Ectodermal cell (in vitro differentiated cells): ENCODE results near the gene HFM1.
"Not testable (repeated sequence)": the region's sequence is repeated elsewhere in the genome, so short reads cannot be mapped to it uniquely, and the experiment has no call there.

ENCODE experiments used
- H3K27ac ChIP-seq: 2 replicates; pipeline ENCODE4 v1.7.0; 2013; ENCODE audit warnings: mild to moderate bottlenecking, low read depth, low read length; ENCODE audit not compliant: insufficient read depth, poor library complexity, severe bottlenecking
- H3K27me3 ChIP-seq: 2 replicates; pipeline ENCODE4 v1.7.0; 2013; ENCODE audit warnings: mild to moderate bottlenecking, low read length; ENCODE audit not compliant: insufficient read depth, control insufficient read depth, poor library complexity, severe bottlenecking
- H3K36me3 ChIP-seq: one replicate; pipeline ENCODE4 v1.7.0; 2013; ENCODE audit warnings: low read length; ENCODE audit not compliant: control insufficient read depth, insufficient read depth
- H3K4me1 ChIP-seq: one replicate; pipeline ENCODE4 v1.7.0; 2013; ENCODE audit warnings: low read length; ENCODE audit not compliant: control insufficient read depth, insufficient read depth
- H3K4me3 ChIP-seq: 2 replicates; pipeline ENCODE4 v1.7.0; 2013; ENCODE audit warnings: low read depth, low read length, control low read depth; ENCODE audit not compliant: insufficient read depth
- H3K9me3 ChIP-seq: 2 replicates; pipeline ENCODE4 v1.7.0; 2013; ENCODE audit warnings: mild to moderate bottlenecking, low read length, moderate library complexity; ENCODE audit not compliant: control insufficient read depth
- WGBS, 2 experiments: methylation state at CpG; one replicate each; pipeline ENCODE4 v1.1.7; 2013; ENCODE audit warnings: missing lambda C conversion rate in 2 of 2; 5-methylcytosine and 5-hydroxymethylcytosine counted together

The HFM1 gene

GRCh38 chr1:91381844-91382243 is 22.8 kb downstream of the HFM1 start:
- no peaks in the 10 kb centered on the region for H3K27me3 ChIP-seq
- 85 to 87% methylated on average over 3 of the region's 3 CpGs for WGBS, 2 experiments
- no peak overlapping the region for H3K4me3 ChIP-seq
- no peak overlapping the region for H3K27ac ChIP-seq
- H3K36me3 ChIP-seq, result no peaks in the 10 kb centered on the region
- H3K4me1 ChIP-seq, result no peaks in the 10 kb centered on the region
- no peaks in the 10 kb centered on the region for H3K9me3 ChIP-seq

- no peak overlapping the region for H3K4me3 ChIP-seq
- no peaks in the 10 kb centered on the region for H3K36me3 ChIP-seq
- peak overlapping the region; percentile 8 for H3K27ac ChIP-seq
- H3K27me3 ChIP-seq, result no peaks in the 10 kb centered on the region
- H3K4me1 ChIP-seq, result peaks cover 7% of the 10 kb centered on the region
- 73 to 79% methylated on average over 1 of the region's 1 CpG for WGBS, 2 experiments
- H3K9me3 ChIP-seq, result no peaks in the 10 kb centered on the region
These were observed 30.6 kb downstream of the HFM1 start for GRCh38 chr1:91374086-91374485.

GRCh38 chr1:91372230-91372629 is 32.4 kb downstream of the HFM1 start:
- H3K4me3 ChIP-seq, H3K36me3 ChIP-seq, H3K27me3 ChIP-seq, H3K9me3 ChIP-seq, H3K27ac ChIP-seq, H3K4me1 ChIP-seq: not testable (repeated sequence)
- WGBS, 2 experiments, result 94 to 98% methylated on average over 3 of the region's 3 CpGs

- no peaks in the 10 kb centered on the region for H3K27me3 ChIP-seq
- peaks cover 3% of the 10 kb centered on the region for H3K9me3 ChIP-seq
- peaks cover 6% of the 10 kb centered on the region for H3K36me3 ChIP-seq
- no peak overlapping the region for H3K27ac ChIP-seq
- no peak overlapping the region for H3K4me3 ChIP-seq
- no peaks in the 10 kb centered on the region for H3K4me1 ChIP-seq
- no CpG with 5 or more reads among the region's 2 CpGs for WGBS, 2 experiments
These were observed 55.1 kb downstream of the HFM1 start for GRCh38 chr1:91349524-91349923.

- Histone ChIP-seq H3K9me3 (no peaks in the 10 kb centered on the region), H3K4me3 (no peak overlapping the region), H3K4me1 (no peaks in the 10 kb centered on the region), H3K36me3 (no peaks in the 10 kb centered on the region), H3K27me3 (no peaks in the 10 kb centered on the region), H3K27ac (no peak overlapping the region)
- WGBS, 2 experiments, result 89 to 98% methylated on average over 3 of the region's 3 CpGs
These were observed 57.8 kb downstream of the HFM1 start for GRCh38 chr1:91346824-91347223.

- Histone ChIP-seq H3K4me3 (no peak overlapping the region), H3K4me1 (no peaks in the 10 kb centered on the region), H3K9me3 (no peaks in the 10 kb centered on the region), H3K27me3 (no peaks in the 10 kb centered on the region), H3K27ac (no peak overlapping the region), H3K36me3 (no peaks in the 10 kb centered on the region)
- 70 to 73% methylated on average over 4 of the region's 4 CpGs for WGBS, 2 experiments
These were observed 59.1 kb downstream of the HFM1 start for GRCh38 chr1:91345395-91346005.

- Histone ChIP-seq H3K4me3 (no peak overlapping the region), H3K27me3 (no peaks in the 10 kb centered on the region), H3K36me3 (no peaks in the 10 kb centered on the region), H3K9me3 (no peaks in the 10 kb centered on the region), H3K27ac (no peak overlapping the region), H3K4me1 (peaks cover 3% of the 10 kb centered on the region)
- WGBS, 2 experiments, result 92 to 94% methylated on average over 7 of the region's 7 CpGs
These were observed 66.1 kb downstream of the HFM1 start for GRCh38 chr1:91338501-91338900.

GRCh38 chr1:91335603-91336002 is 69.0 kb downstream of the HFM1 start:
- Histone ChIP-seq H3K9me3 (no peaks in the 10 kb centered on the region), H3K27ac (no peak overlapping the region), H3K27me3 (no peaks in the 10 kb centered on the region), H3K4me1 (peaks cover 3% of the 10 kb centered on the region), H3K4me3 (no peak overlapping the region), H3K36me3 (no peaks in the 10 kb centered on the region)
- 93 to 94% methylated on average over 2 of the region's 2 CpGs for WGBS, 2 experiments

- peaks cover 3% of the 10 kb centered on the region for H3K4me1 ChIP-seq
- no peaks in the 10 kb centered on the region for H3K36me3 ChIP-seq
- H3K9me3 ChIP-seq, result no peaks in the 10 kb centered on the region
- no peak overlapping the region for H3K27ac ChIP-seq
- 91 to 94% methylated on average over 4 of the region's 4 CpGs for WGBS, 2 experiments
- H3K27me3 ChIP-seq, result no peaks in the 10 kb centered on the region
- H3K4me3 ChIP-seq, result no peak overlapping the region
These were observed 69.8 kb downstream of the HFM1 start for GRCh38 chr1:91334856-91335255.

GRCh38 chr1:91325456-91325855 is 79.2 kb downstream of the HFM1 start:
- H3K27ac ChIP-seq, result no peak overlapping the region
- no peaks in the 10 kb centered on the region for H3K27me3 ChIP-seq
- H3K4me3 ChIP-seq, result no peak overlapping the region
- H3K9me3 ChIP-seq, result no peaks in the 10 kb centered on the region
- no peaks in the 10 kb centered on the region for H3K36me3 ChIP-seq
- H3K4me1 ChIP-seq, result no peaks in the 10 kb centered on the region
- WGBS, 2 experiments, result 98 to 99% methylated on average over 2 of the region's 2 CpGs

GRCh38 chr1:91314643-91315042 is 90.0 kb downstream of the HFM1 start:
- H3K4me3 ChIP-seq, result no peak overlapping the region
- no peaks in the 10 kb centered on the region for H3K4me1 ChIP-seq
- H3K27me3 ChIP-seq, result no peaks in the 10 kb centered on the region
- no peak overlapping the region for H3K27ac ChIP-seq
- WGBS, 2 experiments, result 100% methylated on average over 1 of the region's 2 CpGs
- peaks cover 3% of the 10 kb centered on the region for H3K36me3 ChIP-seq
- H3K9me3 ChIP-seq, result no peaks in the 10 kb centered on the region
